ENCODE measurements around the gene TPM4.

Gene TPM4

DNA sequence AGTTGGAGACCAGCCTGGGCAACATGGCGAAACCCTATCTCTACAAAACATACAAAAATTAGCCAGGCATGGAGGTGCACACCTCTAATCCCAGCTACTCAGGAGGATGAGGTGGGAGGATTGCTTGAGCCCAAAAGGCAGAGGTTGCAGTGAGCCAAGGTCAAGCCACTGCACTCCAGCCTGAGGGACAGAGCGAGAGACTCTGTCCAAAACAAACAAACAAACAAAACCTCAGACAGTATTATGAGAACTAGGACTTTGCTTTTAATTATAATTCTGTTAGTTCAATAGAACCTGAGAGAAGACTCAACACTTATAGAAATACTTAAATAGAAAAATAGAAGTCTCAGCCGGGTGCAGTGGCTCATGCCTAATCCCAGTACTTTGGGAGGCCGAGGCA lies 31.1 kb upstream of the TPM4 start:
- Mint-ChIP-seq H3K9me3 (no peaks in the 10 kb centered on the region), H3K36me3 (ENCODE audit: insufficient read depth) (no peaks in the 10 kb centered on the region), H3K27ac (ENCODE audit: low read depth) (no peak overlapping the region), H3K27me3 (no peaks in the 10 kb centered on the region), H3K4me1 (no peaks in the 10 kb centered on the region), H3K4me3 (no peak overlapping the region)
- no peak for DNase-seq (ENCODE audit: low spot score in 2 of 2)
- no peak for ATAC-seq (replicated peaks; ENCODE audit: extremely low read depth, poor library complexity, severe bottlenecking)

DNA sequence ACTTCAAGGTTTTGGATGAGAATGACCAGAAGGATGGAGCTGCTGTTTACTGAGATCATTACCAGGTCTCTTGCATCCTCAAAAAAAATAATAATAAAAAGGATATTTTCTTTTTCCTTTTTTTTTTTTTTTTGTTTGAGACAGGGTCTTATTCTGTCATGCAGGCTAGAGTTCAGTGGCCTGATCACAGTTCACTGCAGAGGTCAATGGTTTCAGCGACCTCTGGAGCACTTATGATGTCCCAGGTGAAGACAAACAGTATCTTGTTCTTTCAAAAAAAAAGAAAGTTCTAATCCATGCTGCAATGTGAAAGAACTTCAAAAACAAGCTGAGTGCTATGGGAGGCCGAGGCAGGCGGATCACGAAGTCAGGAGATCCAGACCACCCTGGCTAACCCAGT lies 30.4 kb upstream of the TPM4 start:
- Mint-ChIP-seq H3K9me3 (no peaks in the 10 kb centered on the region), H3K4me1 (no peaks in the 10 kb centered on the region)

DNA sequence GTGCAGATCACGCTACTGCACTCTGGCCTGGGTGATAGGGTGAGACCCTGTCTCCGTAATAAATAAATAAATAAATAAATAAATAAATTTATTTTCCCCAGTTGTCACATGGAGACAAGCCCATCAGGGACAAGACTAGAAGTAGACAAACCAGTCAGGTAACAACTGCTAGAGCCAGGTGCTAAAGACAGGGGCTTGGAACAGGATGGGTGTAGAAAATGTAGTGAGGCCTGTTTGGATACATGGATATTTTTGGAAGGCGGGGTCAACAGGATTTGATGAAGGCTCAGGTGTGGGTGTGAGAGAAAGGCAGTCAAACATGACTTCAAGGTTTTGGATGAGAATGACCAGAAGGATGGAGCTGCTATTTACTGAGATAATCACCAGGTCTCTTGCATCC lies 27.7 kb upstream of the TPM4 start:
- H3K4me3 Mint-ChIP-seq = no peak overlapping the region
- no peak overlapping the region for H3K27ac Mint-ChIP-seq (ENCODE audit: low read depth)
- peaks cover 5% of the 10 kb centered on the region for H3K4me1 Mint-ChIP-seq
- no peaks in the 10 kb centered on the region for H3K36me3 Mint-ChIP-seq (ENCODE audit: insufficient read depth)
- H3K9me3 Mint-ChIP-seq = no peaks in the 10 kb centered on the region
- ATAC-seq (replicated peaks; ENCODE audit: extremely low read depth, poor library complexity, severe bottlenecking) (no peak), DNase-seq (ENCODE audit: low spot score in 2 of 2) (no peak)
- no peaks in the 10 kb centered on the region for H3K27me3 Mint-ChIP-seq

More for the DNA sequence above, 30.4 kb upstream of the TPM4 start:
- Mint-ChIP-seq H3K36me3 (ENCODE audit: insufficient read depth) (no peaks in the 10 kb centered on the region), H3K27me3 (no peaks in the 10 kb centered on the region), H3K27ac (ENCODE audit: low read depth) (no peak overlapping the region), H3K4me3 (no peak overlapping the region)
- ATAC-seq (replicated peaks; ENCODE audit: extremely low read depth, poor library complexity, severe bottlenecking) = no peak
- no peak for DNase-seq (ENCODE audit: low spot score in 2 of 2)

GRCh38 chr19:16051254-16052025 lies 24.9 kb upstream of the TPM4 start:
- peak; percentile 97 for ATAC-seq (replicated peaks; ENCODE audit: extremely low read depth, poor library complexity, severe bottlenecking)
- H3K27me3 Mint-ChIP-seq = no peaks in the 10 kb centered on the region
- H3K36me3 Mint-ChIP-seq (ENCODE audit: insufficient read depth) = no peaks in the 10 kb centered on the region
- no peak overlapping the region for H3K27ac Mint-ChIP-seq (ENCODE audit: low read depth)
- peak in 1 of 2 donors; percentile 28 for DNase-seq (ENCODE audit: low spot score in 2 of 2)
- no peak overlapping the region for H3K4me3 Mint-ChIP-seq
- no peaks in the 10 kb centered on the region for H3K9me3 Mint-ChIP-seq
- H3K4me1 Mint-ChIP-seq = peaks cover 5% of the 10 kb centered on the region

DNA sequence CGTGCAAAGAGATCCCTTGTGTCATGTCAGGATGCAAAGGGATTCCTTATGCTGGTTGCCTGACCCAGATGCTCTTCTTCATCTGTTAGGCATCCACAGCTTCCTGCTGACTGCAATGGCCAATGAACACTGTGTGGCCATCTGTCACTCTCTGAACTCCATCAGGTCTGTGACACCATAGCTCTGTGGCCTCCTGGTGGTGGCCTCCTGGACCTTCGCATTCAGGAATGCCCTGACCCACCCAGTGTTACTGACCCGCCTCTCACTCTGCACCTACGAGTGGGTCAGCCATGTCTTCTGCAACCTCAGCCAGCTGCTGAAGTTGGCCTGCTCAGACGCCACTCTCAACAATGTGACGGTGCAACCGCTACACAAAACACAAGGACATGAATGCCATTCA lies 23.9 kb upstream of the TPM4 start:
- no peak for ATAC-seq (replicated peaks; ENCODE audit: extremely low read depth, poor library complexity, severe bottlenecking)
- peak overlapping the region; percentile 20 for H3K27ac Mint-ChIP-seq (ENCODE audit: low read depth)
- peaks cover 5% of the 10 kb centered on the region for H3K4me1 Mint-ChIP-seq
- no peak for DNase-seq (ENCODE audit: low spot score in 2 of 2)
- H3K36me3 Mint-ChIP-seq (ENCODE audit: insufficient read depth) = no peaks in the 10 kb centered on the region
- H3K4me3 Mint-ChIP-seq = no peak overlapping the region
- no peaks in the 10 kb centered on the region for H3K27me3 Mint-ChIP-seq
- H3K9me3 Mint-ChIP-seq = no peaks in the 10 kb centered on the region

DNA sequence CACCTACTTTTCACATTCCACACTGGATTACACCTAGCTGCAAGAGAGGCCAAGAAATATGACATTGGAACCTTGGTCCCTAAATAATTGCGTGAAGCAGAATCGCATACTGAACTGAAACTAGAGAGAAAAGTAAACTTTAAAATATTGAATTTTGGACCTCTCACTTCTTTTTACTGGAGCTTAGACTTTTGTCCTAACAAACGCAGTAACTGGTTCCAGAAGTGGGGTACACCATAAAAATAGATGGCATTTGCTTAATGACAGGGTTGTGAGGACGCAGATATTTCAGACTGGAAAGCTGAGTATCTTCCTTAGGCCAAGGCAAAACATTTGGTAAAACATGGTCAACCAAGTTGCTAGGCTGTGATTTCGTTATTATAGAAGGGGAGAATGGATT lies 19.2 kb upstream of the TPM4 start:
- Mint-ChIP-seq H3K4me3 (no peak overlapping the region), H3K9me3 (no peaks in the 10 kb centered on the region), H3K36me3 (ENCODE audit: insufficient read depth) (no peaks in the 10 kb centered on the region), H3K4me1 (peaks cover 5% of the 10 kb centered on the region), H3K27me3 (peaks cover 9% of the 10 kb centered on the region), H3K27ac (ENCODE audit: low read depth) (no peak overlapping the region)
- ATAC-seq (replicated peaks; ENCODE audit: extremely low read depth, poor library complexity, severe bottlenecking) (no peak), DNase-seq (ENCODE audit: low spot score in 2 of 2) (no peak)

DNA sequence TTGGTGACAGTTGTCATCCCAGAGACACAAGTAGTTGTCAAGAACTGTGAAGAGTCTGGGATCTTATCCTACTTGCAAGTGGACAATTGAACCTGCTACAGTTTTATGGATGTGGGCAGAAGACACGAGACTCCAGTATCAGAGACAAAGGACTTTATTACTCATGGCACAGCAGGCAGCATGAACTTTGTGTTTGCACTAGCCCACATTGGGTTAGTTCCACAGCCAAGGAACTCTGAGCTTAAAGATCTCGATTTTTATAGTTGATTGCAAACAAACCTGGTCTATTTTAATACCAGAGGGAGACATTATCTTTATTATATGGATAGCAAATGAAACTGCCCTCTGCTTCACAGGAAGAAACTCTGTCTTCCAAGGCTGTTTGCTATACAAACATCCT lies 16.0 kb upstream of the TPM4 start:
- no peaks in the 10 kb centered on the region for H3K9me3 Mint-ChIP-seq
- no peak overlapping the region for H3K4me3 Mint-ChIP-seq
- peaks cover 9% of the 10 kb centered on the region for H3K27me3 Mint-ChIP-seq
- peaks cover 16% of the 10 kb centered on the region for H3K4me1 Mint-ChIP-seq
- no peak overlapping the region for H3K27ac Mint-ChIP-seq (ENCODE audit: low read depth)
- ATAC-seq (replicated peaks; ENCODE audit: extremely low read depth, poor library complexity, severe bottlenecking) (no peak), DNase-seq (ENCODE audit: low spot score in 2 of 2) (no peak)
- peaks cover 6% of the 10 kb centered on the region for H3K36me3 Mint-ChIP-seq (ENCODE audit: insufficient read depth)

GRCh38 chr19:16061943-16062342 lies 14.4 kb upstream of the TPM4 start:
- H3K4me3 Mint-ChIP-seq = no peak overlapping the region
- peaks cover 6% of the 10 kb centered on the region for H3K36me3 Mint-ChIP-seq (ENCODE audit: insufficient read depth)
- DNase-seq (ENCODE audit: low spot score in 2 of 2) (no peak), ATAC-seq (replicated peaks; ENCODE audit: extremely low read depth, poor library complexity, severe bottlenecking) (peak; percentile 56)
- H3K4me1 Mint-ChIP-seq = peaks cover 24% of the 10 kb centered on the region
- no peaks in the 10 kb centered on the region for H3K9me3 Mint-ChIP-seq
- peaks cover 9% of the 10 kb centered on the region for H3K27me3 Mint-ChIP-seq
- no peak overlapping the region for H3K27ac Mint-ChIP-seq (ENCODE audit: low read depth)

- peaks cover 8% of the 10 kb centered on the region for H3K27me3 Mint-ChIP-seq
- H3K9me3 Mint-ChIP-seq = no peaks in the 10 kb centered on the region
- H3K4me1 Mint-ChIP-seq = peaks cover 24% of the 10 kb centered on the region
- DNase-seq (ENCODE audit: low spot score in 2 of 2) = peak; percentile 58 to 72
- peaks cover 6% of the 10 kb centered on the region for H3K36me3 Mint-ChIP-seq (ENCODE audit: insufficient read depth)
- no peak overlapping the region for H3K27ac Mint-ChIP-seq (ENCODE audit: low read depth)
- peak; percentile 40 for ATAC-seq (replicated peaks; ENCODE audit: extremely low read depth, poor library complexity, severe bottlenecking)
- H3K4me3 Mint-ChIP-seq = no peak overlapping the region
Observed at GRCh38 chr19:16062789-16063188, 13.5 kb upstream of the TPM4 start.

GRCh38 chr19:16064209-16064889 lies 11.9 kb upstream of the TPM4 start:
- Mint-ChIP-seq H3K27me3 (no peaks in the 10 kb centered on the region), H3K27ac (ENCODE audit: low read depth) (no peak overlapping the region)
- DNase-seq (ENCODE audit: low spot score in 2 of 2) = no peak

DNA sequence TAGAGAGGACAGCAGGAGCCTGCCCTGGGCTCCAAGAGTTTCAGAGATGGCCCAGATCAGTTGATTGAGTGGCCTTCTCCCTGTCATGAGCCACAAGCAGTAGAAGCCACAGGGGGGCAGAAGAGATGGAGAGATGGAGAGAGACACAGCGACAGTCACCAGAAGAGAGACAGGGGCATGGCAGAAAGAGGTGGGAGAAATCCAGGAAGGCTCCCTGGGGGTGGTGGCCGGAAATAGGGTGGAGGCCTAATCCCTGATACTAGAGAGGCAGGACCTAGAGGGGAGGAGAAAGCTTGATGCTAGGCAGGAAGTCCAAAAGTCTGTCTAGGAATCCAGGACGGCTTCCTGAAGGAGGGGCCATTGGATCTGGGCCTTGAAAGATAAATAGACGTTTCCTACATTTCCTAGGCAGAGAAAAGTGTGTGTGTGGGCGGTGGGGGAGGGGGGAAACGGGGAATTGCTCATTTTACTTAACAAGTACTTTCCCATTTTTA lies 9.6 kb upstream of the TPM4 start:
- H3K4me3 Mint-ChIP-seq = no peak overlapping the region
- H3K27ac Mint-ChIP-seq (ENCODE audit: low read depth) = peak overlapping the region; percentile 6
- no peaks in the 10 kb centered on the region for H3K9me3 Mint-ChIP-seq
- ATAC-seq (replicated peaks; ENCODE audit: extremely low read depth, poor library complexity, severe bottlenecking) (no peak), DNase-seq (ENCODE audit: low spot score in 2 of 2) (no peak)
- peaks cover 28% of the 10 kb centered on the region for H3K4me1 Mint-ChIP-seq
- peaks cover 6% of the 10 kb centered on the region for H3K36me3 Mint-ChIP-seq (ENCODE audit: insufficient read depth)
- H3K27me3 Mint-ChIP-seq = no peaks in the 10 kb centered on the region

More at GRCh38 chr19:16064209-16064889, 11.9 kb upstream of the TPM4 start:
- Mint-ChIP-seq H3K9me3 (no peaks in the 10 kb centered on the region), H3K4me1 (peaks cover 24% of the 10 kb centered on the region), H3K36me3 (ENCODE audit: insufficient read depth) (peaks cover 6% of the 10 kb centered on the region), H3K4me3 (no peak overlapping the region)
- ATAC-seq (replicated peaks; ENCODE audit: extremely low read depth, poor library complexity, severe bottlenecking) = no peak

DNA sequence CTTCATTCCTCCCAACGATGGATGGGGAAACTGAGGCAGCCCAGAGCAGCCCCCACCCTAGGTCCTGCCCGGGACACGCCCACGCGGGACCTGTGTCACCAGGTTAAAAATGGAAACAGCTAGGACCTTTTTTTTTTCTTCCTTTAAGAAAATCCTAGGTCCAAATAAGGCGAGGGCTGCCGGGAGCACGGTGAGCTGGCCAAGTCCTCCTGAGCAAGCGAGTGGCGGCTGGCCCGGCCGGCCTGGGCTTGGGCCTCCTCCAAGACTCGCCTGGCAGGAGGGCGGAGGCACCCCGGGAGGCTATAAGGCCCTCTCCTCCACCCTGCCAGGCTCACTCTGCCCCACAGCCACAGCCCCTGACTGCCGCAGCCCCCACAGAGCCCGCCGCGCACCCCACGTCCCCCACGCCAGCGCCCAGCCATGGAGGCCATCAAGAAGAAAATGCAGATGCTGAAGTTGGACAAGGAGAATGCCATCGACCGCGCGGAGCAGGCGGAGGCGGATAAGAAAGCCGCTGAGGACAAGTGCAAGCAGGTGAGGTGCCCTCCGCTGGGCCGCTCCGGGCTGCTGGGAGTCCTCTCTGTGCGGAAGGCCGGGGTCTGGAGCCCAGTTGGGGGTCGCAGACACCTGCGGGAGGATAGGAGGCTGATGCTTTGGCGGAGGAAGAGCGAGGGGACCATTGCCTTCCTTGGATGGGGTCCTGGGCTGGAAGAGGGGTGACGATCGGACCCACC lies 8.9 kb upstream of the TPM4 start:
- no peak for DNase-seq (ENCODE audit: low spot score in 2 of 2)
- Mint-ChIP-seq H3K4me1 (peaks cover 21% of the 10 kb centered on the region), H3K4me3 (no peak overlapping the region), H3K9me3 (no peaks in the 10 kb centered on the region), H3K36me3 (ENCODE audit: insufficient read depth) (peaks cover 6% of the 10 kb centered on the region), H3K27me3 (no peaks in the 10 kb centered on the region), H3K27ac (ENCODE audit: low read depth) (no peak overlapping the region)
- ATAC-seq (replicated peaks; ENCODE audit: extremely low read depth, poor library complexity, severe bottlenecking) = no peak
